Measurements from ENCODE around the gene KCTD6. TPM values are rescaled to one million over a fixed set of nuclear protein-coding genes. Genes with fewer than 3 reads are reported as not detected.

Gene KCTD6
- total RNA-seq, 1 donor from 2014 or later, result 7.9 TPM

DNA sequence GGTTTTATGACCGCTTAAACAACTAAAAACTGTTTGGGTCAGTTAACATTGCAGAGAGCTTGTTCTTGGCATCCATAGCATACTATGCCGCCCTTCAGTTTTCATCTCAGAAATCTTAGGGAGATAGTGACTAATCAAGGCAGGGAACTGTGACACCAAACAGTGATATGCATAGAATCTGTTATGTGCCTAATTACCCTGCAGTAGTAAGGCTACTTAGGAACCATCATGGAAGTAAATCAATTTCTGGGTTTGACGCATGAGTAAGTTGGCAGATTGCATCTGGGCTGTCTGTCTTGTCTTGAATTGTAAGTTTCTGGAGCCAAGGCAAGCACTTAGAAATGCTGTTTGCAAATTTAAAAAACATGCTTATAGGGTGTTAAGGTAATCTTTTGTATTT is 22.5 kb downstream of the KCTD6 start:
- no peaks in the 10 kb centered on the region for H3K27me3 ChIP-seq (ENCODE audit: insufficient read depth, low read length)
- Mint-ChIP-seq H3K27ac (ENCODE audit: unreplicated experiment) (no peak overlapping the region), H3K4me3 (ENCODE audit: unreplicated experiment) (no peak overlapping the region), H3K27me3 (ENCODE audit: low read depth, unreplicated experiment) (no peaks in the 10 kb centered on the region), H3K4me1 (ENCODE audit: low read depth, unreplicated experiment) (no peaks in the 10 kb centered on the region), H3K9me3 (ENCODE audit: unreplicated experiment) (no peaks in the 10 kb centered on the region), H3K36me3 (ENCODE audit: low read depth, unreplicated experiment) (no peaks in the 10 kb centered on the region)
- no peaks in the 10 kb centered on the region for H4K20me1 ChIP-seq (ENCODE audit: insufficient read depth, low read length)
- DNase-seq (ENCODE audit: low read depth) (no peak), FAIRE-seq (no peak)
- H3K79me2 ChIP-seq (ENCODE audit: insufficient read depth, low read length), result no peaks in the 10 kb centered on the region
- no peak overlapping the region for H3K4me3 ChIP-seq (ENCODE audit: insufficient read depth, low read depth, low read length)
- H3K27ac ChIP-seq (ENCODE audit: low read depth, low read length), result no peak overlapping the region
- H3K36me3 ChIP-seq (ENCODE audit: insufficient read depth, low read length), result no peaks in the 10 kb centered on the region
- no peak overlapping the region for H2AFZ ChIP-seq (ENCODE audit: low read depth, low read length)
- no peak overlapping the region for H3K9ac ChIP-seq (ENCODE audit: low read length)
- H3K9me3 ChIP-seq (ENCODE audit: insufficient read depth, low read depth, low read length), result no peaks in the 10 kb centered on the region
- H3K4me1 ChIP-seq (ENCODE audit: insufficient read depth, low read length), result no peaks in the 10 kb centered on the region
- no peak overlapping the region for H3K4me2 ChIP-seq (ENCODE audit: low read length)
- no peak for TF ChIP-seq EZH2 (IDR thresholded peaks at IDR 0.05; ENCODE audit: insufficient read depth, low read length)
- TF ChIP-seq, protein P1, sequence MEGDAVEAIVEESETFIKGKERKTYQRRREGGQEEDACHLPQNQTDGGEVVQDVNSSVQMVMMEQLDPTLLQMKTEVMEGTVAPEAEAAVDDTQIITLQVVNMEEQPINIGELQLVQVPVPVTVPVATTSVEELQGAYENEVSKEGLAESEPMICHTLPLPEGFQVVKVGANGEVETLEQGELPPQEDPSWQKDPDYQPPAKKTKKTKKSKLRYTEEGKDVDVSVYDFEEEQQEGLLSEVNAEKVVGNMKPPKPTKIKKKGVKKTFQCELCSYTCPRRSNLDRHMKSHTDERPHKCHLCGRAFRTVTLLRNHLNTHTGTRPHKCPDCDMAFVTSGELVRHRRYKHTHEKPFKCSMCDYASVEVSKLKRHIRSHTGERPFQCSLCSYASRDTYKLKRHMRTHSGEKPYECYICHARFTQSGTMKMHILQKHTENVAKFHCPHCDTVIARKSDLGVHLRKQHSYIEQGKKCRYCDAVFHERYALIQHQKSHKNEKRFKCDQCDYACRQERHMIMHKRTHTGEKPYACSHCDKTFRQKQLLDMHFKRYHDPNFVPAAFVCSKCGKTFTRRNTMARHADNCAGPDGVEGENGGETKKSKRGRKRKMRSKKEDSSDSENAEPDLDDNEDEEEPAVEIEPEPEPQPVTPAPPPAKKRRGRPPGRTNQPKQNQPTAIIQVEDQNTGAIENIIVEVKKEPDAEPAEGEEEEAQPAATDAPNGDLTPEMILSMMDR (IDR thresholded peaks at IDR 0.05; ENCODE audit: insufficient read depth, low read depth, low read length), result no peak

DNA sequence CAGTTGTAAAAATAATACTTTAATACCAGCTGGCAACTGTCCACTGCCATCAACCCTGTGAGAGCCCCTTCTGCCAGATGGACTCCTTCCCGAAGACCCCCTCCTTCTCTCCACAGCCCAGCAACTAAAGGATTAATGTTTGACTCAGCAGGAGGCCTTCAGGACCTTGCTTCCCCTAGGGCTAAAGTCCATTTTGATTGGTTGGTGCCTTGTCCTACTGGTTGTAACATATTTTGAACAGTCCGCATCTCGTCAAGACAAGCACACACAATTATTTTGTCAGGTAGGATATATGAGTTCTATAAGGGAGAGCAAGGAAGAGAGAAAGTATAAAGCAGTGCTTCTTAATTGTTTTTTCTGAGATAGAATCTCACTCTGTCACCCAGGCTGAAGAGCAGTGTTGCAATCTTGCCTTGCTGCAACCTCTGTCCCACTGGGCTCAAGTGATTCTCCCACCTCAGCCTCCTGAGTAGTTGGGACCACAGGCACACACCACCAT is 26.4 kb downstream of the KCTD6 start:
- no peaks in the 10 kb centered on the region for H3K9me3 ChIP-seq (ENCODE audit: insufficient read depth, low read depth, low read length)
- no peaks in the 10 kb centered on the region for H3K36me3 Mint-ChIP-seq (ENCODE audit: low read depth, unreplicated experiment)
- H3K27me3 ChIP-seq (ENCODE audit: insufficient read depth, low read length), result no peaks in the 10 kb centered on the region
- H3K4me3 ChIP-seq (ENCODE audit: insufficient read depth, low read depth, low read length), result no peak overlapping the region
- H3K4me3 Mint-ChIP-seq (ENCODE audit: unreplicated experiment), result no peak overlapping the region
- H3K4me1 ChIP-seq (ENCODE audit: insufficient read depth, low read length), result no peaks in the 10 kb centered on the region
- no peaks in the 10 kb centered on the region for H4K20me1 ChIP-seq (ENCODE audit: insufficient read depth, low read length)
- H3K4me2 ChIP-seq (ENCODE audit: low read length), result no peak overlapping the region
- H3K36me3 ChIP-seq (ENCODE audit: insufficient read depth, low read length), result no peaks in the 10 kb centered on the region
- no peaks in the 10 kb centered on the region for H3K9me3 Mint-ChIP-seq (ENCODE audit: unreplicated experiment)
- no peak for TF ChIP-seq EZH2 (IDR thresholded peaks at IDR 0.05; ENCODE audit: insufficient read depth, low read length)
- TF ChIP-seq, protein P1 (IDR thresholded peaks at IDR 0.05; ENCODE audit: insufficient read depth, low read depth, low read length), result no peak
- DNase-seq (ENCODE audit: low read depth), result no peak
- no peak overlapping the region for H2AFZ ChIP-seq (ENCODE audit: low read depth, low read length)
- H3K9ac ChIP-seq (ENCODE audit: low read length), result no peak overlapping the region
- no peak for FAIRE-seq
- H3K79me2 ChIP-seq (ENCODE audit: insufficient read depth, low read length), result no peaks in the 10 kb centered on the region
- H3K27ac ChIP-seq (ENCODE audit: low read depth, low read length), result no peak overlapping the region
- H3K4me1 Mint-ChIP-seq (ENCODE audit: low read depth, unreplicated experiment), result peaks cover 4% of the 10 kb centered on the region
- H3K27me3 Mint-ChIP-seq (ENCODE audit: low read depth, unreplicated experiment), result no peaks in the 10 kb centered on the region
- no peak overlapping the region for H3K27ac Mint-ChIP-seq (ENCODE audit: unreplicated experiment)

DNA sequence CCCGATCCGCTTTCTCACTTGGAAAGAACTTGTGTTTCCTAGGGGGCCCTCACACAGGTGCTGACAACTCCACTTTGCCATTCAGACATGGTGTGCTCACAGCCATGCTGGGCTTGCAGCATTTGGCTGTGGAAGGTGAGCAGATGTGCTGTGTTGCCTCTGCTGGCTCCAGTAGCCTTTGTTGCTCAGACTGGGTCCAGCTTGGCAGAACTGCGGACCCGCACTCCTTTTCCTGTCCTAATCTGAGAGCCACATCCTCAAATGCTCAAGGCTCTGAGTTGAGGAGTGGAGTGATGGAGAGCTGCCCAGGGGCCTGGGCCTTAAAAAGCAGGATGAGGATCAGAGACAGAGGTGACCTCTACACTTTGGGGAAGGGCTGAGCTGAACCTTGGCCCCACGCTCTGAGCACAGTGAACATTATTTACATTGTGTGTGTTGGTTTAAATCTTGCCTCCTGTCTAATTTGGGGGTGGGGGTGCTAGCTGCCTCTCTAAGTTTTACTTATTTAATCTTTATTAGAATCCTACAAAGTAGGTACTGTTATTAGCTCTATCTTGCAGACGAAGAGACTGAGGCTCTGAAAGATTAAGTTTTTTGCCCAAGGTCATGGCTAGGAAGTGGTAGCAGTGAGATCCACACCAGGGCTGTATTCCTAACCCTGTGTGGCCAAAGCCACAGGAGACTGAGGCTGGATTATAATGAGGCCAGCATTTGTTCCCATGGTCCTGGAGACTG is 27.9 kb downstream of the KCTD6 start:
- DNase-seq (ENCODE audit: low read depth), result no peak
- Mint-ChIP-seq H3K4me1 (ENCODE audit: low read depth, unreplicated experiment) (peaks cover 4% of the 10 kb centered on the region), H3K9me3 (ENCODE audit: unreplicated experiment) (no peaks in the 10 kb centered on the region), H3K4me3 (ENCODE audit: unreplicated experiment) (no peak overlapping the region), H3K27me3 (ENCODE audit: low read depth, unreplicated experiment) (no peaks in the 10 kb centered on the region), H3K36me3 (ENCODE audit: low read depth, unreplicated experiment) (no peaks in the 10 kb centered on the region), H3K27ac (ENCODE audit: unreplicated experiment) (no peak overlapping the region)
- H3K4me3 ChIP-seq (ENCODE audit: insufficient read depth, low read depth, low read length), result no peak overlapping the region
- H3K4me1 ChIP-seq (ENCODE audit: insufficient read depth, low read length), result no peaks in the 10 kb centered on the region
- H3K36me3 ChIP-seq (ENCODE audit: insufficient read depth, low read length), result no peaks in the 10 kb centered on the region
- H2AFZ ChIP-seq (ENCODE audit: low read depth, low read length), result no peak overlapping the region
- H3K9me3 ChIP-seq (ENCODE audit: insufficient read depth, low read depth, low read length), result no peaks in the 10 kb centered on the region
- H3K27me3 ChIP-seq (ENCODE audit: insufficient read depth, low read length), result no peaks in the 10 kb centered on the region
- H3K79me2 ChIP-seq (ENCODE audit: insufficient read depth, low read length), result no peaks in the 10 kb centered on the region
- H3K27ac ChIP-seq (ENCODE audit: low read depth, low read length), result no peak overlapping the region
- TF ChIP-seq, protein P1 (IDR thresholded peaks at IDR 0.05; ENCODE audit: insufficient read depth, low read depth, low read length), result no peak
- no peak for TF ChIP-seq EZH2 (IDR thresholded peaks at IDR 0.05; ENCODE audit: insufficient read depth, low read length)
- H3K9ac ChIP-seq (ENCODE audit: low read length), result no peak overlapping the region
- no peak for FAIRE-seq
- H3K4me2 ChIP-seq (ENCODE audit: low read length), result no peak overlapping the region
- no peaks in the 10 kb centered on the region for H4K20me1 ChIP-seq (ENCODE audit: insufficient read depth, low read length)

Data from astrocyte (in vitro differentiated cells and primary cell).